ENCODE data around the gene WAPL.

The WAPL gene

DNA sequence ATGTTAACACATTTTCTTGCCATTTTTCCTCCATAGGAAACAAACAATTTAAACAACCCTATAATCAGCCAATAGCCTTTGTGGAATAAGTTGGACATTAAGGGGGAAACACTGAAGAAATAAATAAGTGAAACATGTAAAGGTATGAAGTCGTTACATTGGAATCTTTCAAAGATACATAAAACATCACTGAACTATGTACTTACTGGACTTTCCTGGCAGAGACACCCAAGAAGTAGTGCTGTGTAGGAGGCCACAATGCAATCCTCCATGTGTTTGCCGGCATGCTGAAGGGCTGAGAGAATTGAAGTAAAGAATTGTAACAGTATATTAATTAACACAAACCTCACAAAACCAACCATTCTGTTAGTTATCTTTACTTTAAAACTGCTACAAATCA is 78.5 kb downstream of the WAPL start:
- Histone ChIP-seq H3K36me3 (ENCODE audit: control insufficient read depth, low read length) (peaks cover 94% of the 10 kb centered on the region), H3K4me3 (ENCODE audit: low read length) (no peak overlapping the region), H3K79me2 (ENCODE audit: control insufficient read depth, low read length) (peaks cover 5% of the 10 kb centered on the region), H3K27me3 (ENCODE audit: control insufficient read depth, low read length) (no peaks in the 10 kb centered on the region), H3K4me2 (ENCODE audit: low read length) (no peak overlapping the region), H3K27ac (ENCODE audit: low read depth, low read length) (no peak overlapping the region), H3K9me3 (ENCODE audit: control insufficient read depth, insufficient read depth, low read length) (no peaks in the 10 kb centered on the region), H3F3A (ENCODE audit: control insufficient read depth, insufficient read depth) (no peaks in the 10 kb centered on the region), H4K20me1 (ENCODE audit: control insufficient read depth, insufficient read depth, low read depth, low read length) (no peaks in the 10 kb centered on the region), H3K4me1 (ENCODE audit: control insufficient read depth, low read length) (peaks cover 11% of the 10 kb centered on the region), H3K9me2 (replicated peaks; ENCODE audit: control insufficient read depth, low read length) (no peaks in the 10 kb centered on the region)
- TF ChIP-seq EZH2phosphoT487 (IDR thresholded peaks at IDR 0.05; ENCODE audit: borderline replicate concordance, low read length): no peak
- TF ChIP-seq, protein P1, sequence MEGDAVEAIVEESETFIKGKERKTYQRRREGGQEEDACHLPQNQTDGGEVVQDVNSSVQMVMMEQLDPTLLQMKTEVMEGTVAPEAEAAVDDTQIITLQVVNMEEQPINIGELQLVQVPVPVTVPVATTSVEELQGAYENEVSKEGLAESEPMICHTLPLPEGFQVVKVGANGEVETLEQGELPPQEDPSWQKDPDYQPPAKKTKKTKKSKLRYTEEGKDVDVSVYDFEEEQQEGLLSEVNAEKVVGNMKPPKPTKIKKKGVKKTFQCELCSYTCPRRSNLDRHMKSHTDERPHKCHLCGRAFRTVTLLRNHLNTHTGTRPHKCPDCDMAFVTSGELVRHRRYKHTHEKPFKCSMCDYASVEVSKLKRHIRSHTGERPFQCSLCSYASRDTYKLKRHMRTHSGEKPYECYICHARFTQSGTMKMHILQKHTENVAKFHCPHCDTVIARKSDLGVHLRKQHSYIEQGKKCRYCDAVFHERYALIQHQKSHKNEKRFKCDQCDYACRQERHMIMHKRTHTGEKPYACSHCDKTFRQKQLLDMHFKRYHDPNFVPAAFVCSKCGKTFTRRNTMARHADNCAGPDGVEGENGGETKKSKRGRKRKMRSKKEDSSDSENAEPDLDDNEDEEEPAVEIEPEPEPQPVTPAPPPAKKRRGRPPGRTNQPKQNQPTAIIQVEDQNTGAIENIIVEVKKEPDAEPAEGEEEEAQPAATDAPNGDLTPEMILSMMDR (IDR thresholded peaks at IDR 0.05; ENCODE audit: low read depth, low read length, poor library complexity, severe bottlenecking): no peak

DNA sequence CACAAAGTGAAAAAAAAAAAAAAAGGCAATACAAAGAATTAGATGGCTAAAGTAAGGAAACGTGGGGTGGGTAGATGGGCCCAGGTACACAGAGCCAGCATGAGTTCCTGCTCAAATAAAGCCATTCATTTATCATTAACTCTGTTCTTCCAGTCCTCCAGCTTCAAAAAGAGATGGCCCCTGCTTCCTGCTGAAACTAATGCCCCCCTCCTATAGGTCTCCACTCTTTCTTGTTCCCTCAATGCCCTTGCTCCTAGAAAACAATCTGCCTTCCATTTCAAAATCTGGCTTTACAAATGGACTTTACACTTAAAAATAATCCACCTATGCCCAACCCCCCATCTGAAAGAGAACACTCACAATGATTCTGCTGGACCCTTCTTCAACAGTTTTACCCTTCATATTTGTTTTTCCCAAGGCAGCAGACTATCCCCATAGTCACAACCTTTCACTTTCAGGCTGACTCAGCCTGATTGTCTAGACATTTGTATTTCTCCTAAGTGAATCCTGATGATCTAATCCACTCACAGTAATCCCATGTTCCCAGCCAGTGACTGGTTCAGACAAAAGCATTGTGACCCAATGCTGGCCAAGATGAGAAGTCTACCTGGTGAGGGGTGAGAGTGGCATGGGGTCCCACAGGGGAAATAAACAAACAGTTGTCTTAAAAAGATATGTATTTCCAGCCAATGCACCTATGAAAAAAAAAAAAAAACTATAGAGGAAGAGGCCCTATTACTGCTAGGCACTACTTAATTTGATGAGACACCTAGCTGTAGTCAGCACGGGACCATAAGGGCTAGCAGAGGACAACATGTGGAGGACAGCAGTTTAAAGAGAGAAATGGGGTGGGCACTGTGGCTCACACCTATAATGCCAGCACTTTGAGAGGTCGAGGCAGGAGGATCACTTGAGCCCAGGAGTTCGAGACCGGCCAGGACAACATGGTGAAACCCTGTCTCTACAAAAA is 80.4 kb downstream of the WAPL start:
- TF ChIP-seq, protein P1 (IDR thresholded peaks at IDR 0.05; ENCODE audit: low read depth, low read length, poor library complexity, severe bottlenecking): no peak
- no peak for TF ChIP-seq EZH2phosphoT487 (IDR thresholded peaks at IDR 0.05; ENCODE audit: borderline replicate concordance, low read length)
- Histone ChIP-seq H3K4me2 (ENCODE audit: low read length) (no peak overlapping the region), H3K27ac (ENCODE audit: low read depth, low read length) (no peak overlapping the region), H4K20me1 (ENCODE audit: control insufficient read depth, insufficient read depth, low read depth, low read length) (no peaks in the 10 kb centered on the region), H3K4me3 (ENCODE audit: low read length) (no peak overlapping the region), H3K9me3 (ENCODE audit: control insufficient read depth, insufficient read depth, low read length) (no peaks in the 10 kb centered on the region), H3K79me2 (ENCODE audit: control insufficient read depth, low read length) (peaks cover under 1% of the 10 kb centered on the region; the same call in 1 of the 2 replicates), H3K4me1 (ENCODE audit: control insufficient read depth, low read length) (no peaks in the 10 kb centered on the region), H3K27me3 (ENCODE audit: control insufficient read depth, low read length) (no peaks in the 10 kb centered on the region), H3F3A (ENCODE audit: control insufficient read depth, insufficient read depth) (peaks cover 10% of the 10 kb centered on the region; the same call in 1 of the 2 replicates), H3K9me2 (replicated peaks; ENCODE audit: control insufficient read depth, low read length) (no peaks in the 10 kb centered on the region), H3K36me3 (ENCODE audit: control insufficient read depth, low read length) (peaks cover 95% of the 10 kb centered on the region)

DNA sequence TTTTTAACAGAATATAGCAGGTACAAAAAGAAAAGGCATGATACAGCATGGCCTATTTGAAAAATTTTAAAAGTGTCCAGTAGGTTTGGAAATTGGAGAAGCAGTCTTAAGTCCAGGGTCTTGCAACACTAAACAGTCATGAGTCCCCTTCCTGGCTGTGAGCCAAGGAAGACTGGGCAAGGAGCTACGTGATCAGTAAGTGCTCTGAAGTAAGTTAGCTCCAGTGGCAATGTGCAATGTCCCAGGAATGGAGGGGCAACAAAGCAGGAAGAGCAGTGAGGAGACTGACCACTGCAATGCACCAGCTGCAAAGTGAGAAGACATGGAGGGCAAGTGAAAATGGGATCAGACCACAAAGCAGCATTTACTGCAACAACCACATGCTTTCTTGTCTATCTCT is 82.0 kb downstream of the WAPL start:
- Histone ChIP-seq H3K9me2 (replicated peaks; ENCODE audit: control insufficient read depth, low read length) (no peaks in the 10 kb centered on the region), H3K4me2 (ENCODE audit: low read length) (no peak overlapping the region), H3K9me3 (ENCODE audit: control insufficient read depth, insufficient read depth, low read length) (no peaks in the 10 kb centered on the region), H3K4me1 (ENCODE audit: control insufficient read depth, low read length) (no peaks in the 10 kb centered on the region), H4K20me1 (ENCODE audit: control insufficient read depth, insufficient read depth, low read depth, low read length) (no peaks in the 10 kb centered on the region), H3K27ac (ENCODE audit: low read depth, low read length) (no peak overlapping the region), H3K36me3 (ENCODE audit: control insufficient read depth, low read length) (peaks cover 93% of the 10 kb centered on the region), H3F3A (ENCODE audit: control insufficient read depth, insufficient read depth) (peaks cover 16% of the 10 kb centered on the region; the same call in 1 of the 2 replicates), H3K79me2 (ENCODE audit: control insufficient read depth, low read length) (no peaks in the 10 kb centered on the region), H3K4me3 (ENCODE audit: low read length) (no peak overlapping the region), H3K27me3 (ENCODE audit: control insufficient read depth, low read length) (no peaks in the 10 kb centered on the region)
- TF ChIP-seq, protein P1 (IDR thresholded peaks at IDR 0.05; ENCODE audit: low read depth, low read length, poor library complexity, severe bottlenecking): no peak
- TF ChIP-seq EZH2phosphoT487 (IDR thresholded peaks at IDR 0.05; ENCODE audit: borderline replicate concordance, low read length): no peak

All from DOHH2 (cell line).